GM23338 (cell line): Measurements from ENCODE around the gene PGP. TPM values are rescaled to one million over a fixed set of nuclear protein-coding genes. Genes with fewer than 3 reads are reported as not detected.

Source experiments
- ATAC-seq: fragments of 200-7000 bp; cut with Tn5 transposase; 3 replicates; pipeline ENCODE4 v1.9.1; 2020
- DNase-seq: peaks from one replicate; pipeline ENCODE4 v3.0.0-alpha.2; 2015; ENCODE audit warnings: low spot score
- H2AFZ ChIP-seq: fragments of 200-600 bp; sonication (generic); 2 replicates; pipeline ENCODE4 v1.8.0; 2016; ENCODE audit warnings: antibody characterized with exemption, mild to moderate bottlenecking, moderate library complexity
- H3F3A ChIP-seq: fragments of 200-600 bp; sonication (generic); replicated peaks from 2 replicates; pipeline ENCODE4 v1.8.0; 2017; ENCODE audit warnings: antibody characterized with exemption, mixed run types, low read depth
- H3K27ac ChIP-seq: fragments of 200-600 bp; sonication (generic); 2 replicates; pipeline ENCODE4 v1.6.1; 2016; ENCODE audit warnings: low read depth
- H3K27me3 ChIP-seq: fragments of 200-600 bp; sonication (generic); 2 replicates; pipeline ENCODE4 v1.8.0; 2016; ENCODE audit warnings: mild to moderate bottlenecking, mixed run types, moderate library complexity; ENCODE audit not compliant: insufficient read depth
- H3K36me3 ChIP-seq: fragments of 200-600 bp; sonication (generic); 2 replicates; pipeline ENCODE4 v1.8.0; 2016; ENCODE audit warnings: mild to moderate bottlenecking; ENCODE audit not compliant: insufficient read depth
- H3K4me1 ChIP-seq: fragments of 200-600 bp; sonication (generic); 2 replicates; pipeline ENCODE4 v1.8.0; 2016; ENCODE audit warnings: mild to moderate bottlenecking, moderate library complexity; ENCODE audit not compliant: insufficient read depth
- H3K4me2 ChIP-seq: fragments of 200-600 bp; sonication (generic); 2 replicates; pipeline ENCODE4 v1.7.1; 2017; ENCODE audit warnings: mixed run types
- H3K4me3 ChIP-seq: fragments of 200-600 bp; sonication (generic); 2 replicates; pipeline ENCODE4 v1.6.1; 2016; ENCODE audit warnings: mixed run types
- H3K79me2 ChIP-seq: fragments of 200-600 bp; sonication (generic); replicated peaks from 2 replicates; pipeline ENCODE4 v1.8.0; 2017; ENCODE audit warnings: mild to moderate bottlenecking; ENCODE audit not compliant: insufficient read depth
- H3K9me2 ChIP-seq: fragments of 200-600 bp; sonication (generic); 2 replicates; pipeline ENCODE4 v1.8.0; 2017; ENCODE audit not compliant: insufficient read depth
- H4K20me1 ChIP-seq: fragments of 200-600 bp; sonication (generic); replicated peaks from 2 replicates; pipeline ENCODE4 v1.8.0; 2017; ENCODE audit warnings: mild to moderate bottlenecking; ENCODE audit not compliant: insufficient read depth
- H3K27ac Mint-ChIP-seq: 2 replicates; pipeline ENCODE4 v1.8.0; 2020; ENCODE audit warnings: inconsistent platforms, mild to moderate bottlenecking, moderate library complexity, mixed read lengths
- H3K27me3 Mint-ChIP-seq: 3 replicates; pipeline ENCODE4 v1.8.0; 2022; ENCODE audit warnings: low read depth, mild to moderate bottlenecking, moderate library complexity, mixed read lengths, inconsistent platforms; ENCODE audit not compliant: insufficient read depth, poor library complexity
- H3K36me3 Mint-ChIP-seq: 3 replicates; pipeline ENCODE4 v1.8.0; 2021; ENCODE audit warnings: low read depth, mild to moderate bottlenecking, inconsistent platforms, moderate library complexity, mixed read lengths
- H3K4me1 Mint-ChIP-seq: 3 replicates; pipeline ENCODE4 v1.8.0; 2020; ENCODE audit warnings: mild to moderate bottlenecking, inconsistent platforms, mixed read lengths
- H3K4me3 Mint-ChIP-seq: 3 replicates; pipeline ENCODE4 v1.8.0; 2021; ENCODE audit warnings: moderate library complexity, mild to moderate bottlenecking, inconsistent platforms, mixed read lengths
- H3K9me3 Mint-ChIP-seq: 3 replicates; pipeline ENCODE4 v1.8.0; 2020; ENCODE audit warnings: moderate library complexity, mild to moderate bottlenecking, inconsistent platforms, mixed read lengths
- CREB1 ChIP-seq: fragments of 250-450 bp; sonication (Bioruptor Pico); IDR thresholded peaks from 2 replicates; pipeline ENCODE4 v1.5.0; 2020; ENCODE audit warnings: low read depth, mild to moderate bottlenecking, moderate library complexity
- EZH2 ChIP-seq: fragments of 200-600 bp; sonication (generic); IDR thresholded peaks from one replicate; pipeline ENCODE4 v1.8.0; 2017; ENCODE audit warnings: antibody characterized with exemption, mild to moderate bottlenecking, low read depth; ENCODE audit not compliant: unreplicated experiment
- EZH2phosphoT487 ChIP-seq: fragments of 200-600 bp; sonication (generic); IDR thresholded peaks from one replicate; pipeline ENCODE4 v1.8.1; 2018; ENCODE audit warnings: antibody characterized with exemption; ENCODE audit not compliant: unreplicated experiment
- NANOG ChIP-seq: IDR thresholded peaks from 2 replicates; pipeline ENCODE4 v1.6.1; 2016; ENCODE audit warnings: antibody characterized with exemption, borderline replicate concordance
- STAT1 ChIP-seq: IDR thresholded peaks from one replicate; pipeline ENCODE4 v1.6.1; 2016; ENCODE audit warnings: antibody characterized with exemption; ENCODE audit not compliant: unreplicated experiment
- ZNF331 ChIP-seq: fragments of 250-450 bp; sonication (Bioruptor Pico); IDR thresholded peaks from 2 replicates; pipeline ENCODE4 v1.5.0; 2020; ENCODE audit warnings: low read depth, mild to moderate bottlenecking, moderate library complexity
- polyA plus RNA-seq: library from polyadenylated mRNA; unstranded; fragments of >200 nt; fragmentation: Nextera tagmentation; extraction: Ambion mirVana; gene quantifications from 2 replicates; pipeline ENCODE4 v1.2.1, GENCODE V29; 2016
- total RNA-seq: library from RNA; depleted of rRNA; stranded (reverse); fragments of >200 nt; shearing (Covaris generic); gene quantifications from 2 replicates; pipeline ENCODE4 v1.2.3, GENCODE V29; 2014
- TF ChIP-seq, protein P1 (sequence below), 2 experiments: fragments of 200-600 bp in 1 of 2; sonication (generic) in 1 of 2; conservative IDR thresholded peaks; 2 replicates each; pipeline versions ENCODE4 v1.5.1 to v1.6.1; 2016 to 2017; ENCODE audit warnings: antibody characterized with exemption in 2 of 2, low read depth in 2 of 2, mild to moderate bottlenecking in 2 of 2, moderate library complexity in 1 of 2
- TF ChIP-seq, protein P2 (sequence below): IDR thresholded peaks from 2 replicates; pipeline ENCODE4 v1.6.1; 2016; ENCODE audit warnings: antibody characterized with exemption
- TF ChIP-seq, protein P3 (sequence below): IDR thresholded peaks from one replicate; pipeline ENCODE4 v1.6.1; 2018; ENCODE audit warnings: antibody characterized with exemption; ENCODE audit not compliant: unreplicated experiment

Gene PGP
- total and polyA plus RNA-seq, 2 experiments from 2014 or later = 44.4 to 80.3 TPM

DNA sequence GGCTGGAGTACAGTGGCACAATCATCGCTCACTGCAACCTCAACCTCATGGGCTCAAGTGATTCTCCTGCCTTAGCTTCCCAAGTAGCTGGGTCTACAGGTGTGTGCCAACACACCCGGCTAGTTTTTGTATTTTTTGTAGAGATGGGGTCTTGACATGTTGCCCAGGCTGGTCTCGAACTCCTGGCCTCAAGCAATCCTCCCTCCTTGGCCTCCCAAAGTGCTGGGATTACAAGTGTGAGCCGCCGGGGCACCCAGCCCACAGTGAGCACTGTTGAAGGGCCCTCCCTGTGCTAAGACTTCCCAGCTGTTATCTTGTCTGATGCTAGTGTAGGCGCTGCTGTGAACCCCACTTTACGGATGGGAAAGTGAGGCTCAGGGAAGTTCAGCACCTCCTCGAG lies 26.2 kb downstream of the PGP start (continued):
- TF ChIP-seq, protein P1, sequence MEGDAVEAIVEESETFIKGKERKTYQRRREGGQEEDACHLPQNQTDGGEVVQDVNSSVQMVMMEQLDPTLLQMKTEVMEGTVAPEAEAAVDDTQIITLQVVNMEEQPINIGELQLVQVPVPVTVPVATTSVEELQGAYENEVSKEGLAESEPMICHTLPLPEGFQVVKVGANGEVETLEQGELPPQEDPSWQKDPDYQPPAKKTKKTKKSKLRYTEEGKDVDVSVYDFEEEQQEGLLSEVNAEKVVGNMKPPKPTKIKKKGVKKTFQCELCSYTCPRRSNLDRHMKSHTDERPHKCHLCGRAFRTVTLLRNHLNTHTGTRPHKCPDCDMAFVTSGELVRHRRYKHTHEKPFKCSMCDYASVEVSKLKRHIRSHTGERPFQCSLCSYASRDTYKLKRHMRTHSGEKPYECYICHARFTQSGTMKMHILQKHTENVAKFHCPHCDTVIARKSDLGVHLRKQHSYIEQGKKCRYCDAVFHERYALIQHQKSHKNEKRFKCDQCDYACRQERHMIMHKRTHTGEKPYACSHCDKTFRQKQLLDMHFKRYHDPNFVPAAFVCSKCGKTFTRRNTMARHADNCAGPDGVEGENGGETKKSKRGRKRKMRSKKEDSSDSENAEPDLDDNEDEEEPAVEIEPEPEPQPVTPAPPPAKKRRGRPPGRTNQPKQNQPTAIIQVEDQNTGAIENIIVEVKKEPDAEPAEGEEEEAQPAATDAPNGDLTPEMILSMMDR (conservative IDR thresholded peaks at IDR 0.05; ENCODE audit: low read depth in 2 of 2) = no peak
- TF ChIP-seq, protein P2, sequence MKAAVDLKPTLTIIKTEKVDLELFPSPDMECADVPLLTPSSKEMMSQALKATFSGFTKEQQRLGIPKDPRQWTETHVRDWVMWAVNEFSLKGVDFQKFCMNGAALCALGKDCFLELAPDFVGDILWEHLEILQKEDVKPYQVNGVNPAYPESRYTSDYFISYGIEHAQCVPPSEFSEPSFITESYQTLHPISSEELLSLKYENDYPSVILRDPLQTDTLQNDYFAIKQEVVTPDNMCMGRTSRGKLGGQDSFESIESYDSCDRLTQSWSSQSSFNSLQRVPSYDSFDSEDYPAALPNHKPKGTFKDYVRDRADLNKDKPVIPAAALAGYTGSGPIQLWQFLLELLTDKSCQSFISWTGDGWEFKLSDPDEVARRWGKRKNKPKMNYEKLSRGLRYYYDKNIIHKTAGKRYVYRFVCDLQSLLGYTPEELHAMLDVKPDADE = no peak
- TF ChIP-seq STAT1 = no peak
- no peak for TF ChIP-seq EZH2

DNA sequence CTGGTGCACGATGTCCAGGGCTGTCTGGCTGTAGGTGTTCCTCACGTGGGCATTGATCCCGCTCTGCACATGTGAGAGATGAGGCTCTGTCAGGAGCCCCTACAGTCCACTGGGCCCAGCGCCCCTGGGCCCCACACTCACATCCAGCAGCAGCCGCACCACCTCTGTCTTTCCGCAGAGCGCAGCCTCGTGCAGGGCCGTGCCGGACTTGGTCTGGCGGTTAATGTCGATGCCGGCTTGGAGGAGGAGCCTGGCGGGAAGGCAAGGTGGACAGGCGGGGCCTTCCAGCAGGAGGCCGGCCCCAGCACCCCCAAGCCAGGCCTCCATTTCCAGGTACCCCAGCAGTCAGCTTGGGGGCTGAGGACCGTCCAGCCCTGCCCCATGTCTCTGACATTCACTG lies 27.4 kb downstream of the PGP start:
- no peaks in the 10 kb centered on the region for H3K79me2 ChIP-seq
- H4K20me1 ChIP-seq = no peaks in the 10 kb centered on the region
- H3K4me1 Mint-ChIP-seq = peaks cover 1% of the 10 kb centered on the region; the same call in 1 of the 3 replicates
- no peaks in the 10 kb centered on the region for H3K9me3 Mint-ChIP-seq
- no peak overlapping the region for H3K4me2 ChIP-seq
- no peak for ATAC-seq
- TF ChIP-seq NANOG = no peak
- no peak for TF ChIP-seq ZNF331 (CRISPR knock-in tag)
- TF ChIP-seq EZH2 = no peak
- no peak for TF ChIP-seq EZH2phosphoT487
- peaks cover 14% of the 10 kb centered on the region for H3K27me3 Mint-ChIP-seq
- H3K27ac ChIP-seq = no peak overlapping the region
- no peak overlapping the region for H3K4me3 Mint-ChIP-seq
- no peak overlapping the region for H3K27ac Mint-ChIP-seq
- H3F3A ChIP-seq = 0 out of 2 replicates have a peak, but pooled peaks cover 2% of the 10 kb centered on the region
- no peaks in the 10 kb centered on the region for H3K36me3 ChIP-seq
- no peaks in the 10 kb centered on the region; the same call in 2 of the 3 replicates for H3K36me3 Mint-ChIP-seq
- H3K4me1 ChIP-seq = no peaks in the 10 kb centered on the region
- no peak for DNase-seq
- H3K4me3 ChIP-seq = no peak overlapping the region
- H3K9me2 ChIP-seq = no peaks in the 10 kb centered on the region
- H3K27me3 ChIP-seq = no peaks in the 10 kb centered on the region
- no peak overlapping the region for H2AFZ ChIP-seq

DNA sequence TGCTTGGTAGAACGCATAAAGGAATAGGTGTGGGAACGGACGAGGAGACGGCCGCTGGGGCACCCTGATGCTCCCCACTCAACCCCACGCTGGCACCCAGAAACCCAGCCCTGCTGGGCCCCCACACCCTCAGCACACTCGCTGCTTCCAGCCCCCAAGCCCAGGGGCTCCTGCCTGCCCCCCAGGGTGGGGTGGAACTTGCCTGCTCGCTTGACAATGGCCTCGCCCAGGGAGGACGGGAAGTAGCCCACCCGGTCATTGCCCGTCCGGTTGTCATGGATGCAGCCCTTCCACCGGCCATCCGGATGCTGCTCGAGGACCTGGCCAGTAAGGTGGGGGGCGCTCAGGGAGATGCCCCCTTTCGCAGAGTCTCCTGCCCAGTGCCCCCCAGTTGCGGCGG lies 28.1 kb downstream of the PGP start:
- Mint-ChIP-seq H3K36me3 (no peaks in the 10 kb centered on the region; the same call in 2 of the 3 replicates), H3K27ac (no peak overlapping the region), H3K4me3 (no peak overlapping the region), H3K4me1 (peaks cover 6% of the 10 kb centered on the region), H3K27me3 (peaks cover 15% of the 10 kb centered on the region), H3K9me3 (no peaks in the 10 kb centered on the region)
- no peaks in the 10 kb centered on the region for H3K4me1 ChIP-seq
- no peaks in the 10 kb centered on the region for H4K20me1 ChIP-seq
- no peak overlapping the region for H2AFZ ChIP-seq
- no peak overlapping the region for H3K4me3 ChIP-seq
- no peak for ATAC-seq
- no peaks in the 10 kb centered on the region for H3K79me2 ChIP-seq
- H3K4me2 ChIP-seq = no peak overlapping the region
- DNase-seq = no peak
- H3K27ac ChIP-seq = no peak overlapping the region
- no peaks in the 10 kb centered on the region for H3K36me3 ChIP-seq
- no peaks in the 10 kb centered on the region for H3K27me3 ChIP-seq
- no peaks in the 10 kb centered on the region for H3F3A ChIP-seq
- H3K9me2 ChIP-seq = no peaks in the 10 kb centered on the region
- no peak for TF ChIP-seq EZH2
- no peak for TF ChIP-seq CREB1 (CRISPR knock-in tag)
- no peak for TF ChIP-seq STAT1
- TF ChIP-seq EZH2phosphoT487 = no peak
- TF ChIP-seq, protein P3, sequence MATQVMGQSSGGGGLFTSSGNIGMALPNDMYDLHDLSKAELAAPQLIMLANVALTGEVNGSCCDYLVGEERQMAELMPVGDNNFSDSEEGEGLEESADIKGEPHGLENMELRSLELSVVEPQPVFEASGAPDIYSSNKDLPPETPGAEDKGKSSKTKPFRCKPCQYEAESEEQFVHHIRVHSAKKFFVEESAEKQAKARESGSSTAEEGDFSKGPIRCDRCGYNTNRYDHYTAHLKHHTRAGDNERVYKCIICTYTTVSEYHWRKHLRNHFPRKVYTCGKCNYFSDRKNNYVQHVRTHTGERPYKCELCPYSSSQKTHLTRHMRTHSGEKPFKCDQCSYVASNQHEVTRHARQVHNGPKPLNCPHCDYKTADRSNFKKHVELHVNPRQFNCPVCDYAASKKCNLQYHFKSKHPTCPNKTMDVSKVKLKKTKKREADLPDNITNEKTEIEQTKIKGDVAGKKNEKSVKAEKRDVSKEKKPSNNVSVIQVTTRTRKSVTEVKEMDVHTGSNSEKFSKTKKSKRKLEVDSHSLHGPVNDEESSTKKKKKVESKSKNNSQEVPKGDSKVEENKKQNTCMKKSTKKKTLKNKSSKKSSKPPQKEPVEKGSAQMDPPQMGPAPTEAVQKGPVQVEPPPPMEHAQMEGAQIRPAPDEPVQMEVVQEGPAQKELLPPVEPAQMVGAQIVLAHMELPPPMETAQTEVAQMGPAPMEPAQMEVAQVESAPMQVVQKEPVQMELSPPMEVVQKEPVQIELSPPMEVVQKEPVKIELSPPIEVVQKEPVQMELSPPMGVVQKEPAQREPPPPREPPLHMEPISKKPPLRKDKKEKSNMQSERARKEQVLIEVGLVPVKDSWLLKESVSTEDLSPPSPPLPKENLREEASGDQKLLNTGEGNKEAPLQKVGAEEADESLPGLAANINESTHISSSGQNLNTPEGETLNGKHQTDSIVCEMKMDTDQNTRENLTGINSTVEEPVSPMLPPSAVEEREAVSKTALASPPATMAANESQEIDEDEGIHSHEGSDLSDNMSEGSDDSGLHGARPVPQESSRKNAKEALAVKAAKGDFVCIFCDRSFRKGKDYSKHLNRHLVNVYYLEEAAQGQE = no peak
